ENCODE measurements around the gene DMBT1.

The DMBT1 gene

DNA sequence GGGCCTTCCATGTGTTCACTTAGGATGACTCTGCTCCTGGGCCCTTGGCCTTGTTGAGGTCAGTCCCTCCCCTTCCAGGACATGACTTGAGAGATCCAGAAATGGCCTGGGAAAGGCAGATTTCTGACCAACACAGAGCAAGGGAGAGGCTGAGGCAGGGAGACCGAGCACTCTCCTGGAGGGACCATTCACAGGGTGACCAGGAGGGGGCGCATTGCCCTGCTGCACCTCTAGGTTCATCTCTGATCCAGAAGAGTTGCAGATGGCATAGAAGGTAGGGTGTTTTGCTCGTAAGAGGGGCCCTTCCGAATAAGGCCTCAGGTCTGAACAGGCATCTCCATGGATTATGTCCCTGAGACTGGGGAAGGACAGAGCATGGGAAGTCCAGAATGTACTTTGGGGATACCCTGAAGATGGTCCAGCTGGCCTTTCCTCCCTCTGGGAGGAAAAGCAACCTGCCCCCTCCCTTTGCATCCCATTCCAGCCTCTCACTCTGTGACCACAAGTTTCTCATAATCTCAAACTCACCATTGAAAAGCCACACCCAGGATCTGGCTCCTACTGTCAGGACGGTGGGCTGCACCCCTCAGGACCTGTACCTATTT, 6.6 kb downstream of the DMBT1 start:
- Histone ChIP-seq H3K79me2 (no peaks in the 10 kb centered on the region), H2AFZ (no peak overlapping the region), H3K4me1 (peaks cover 6% of the 10 kb centered on the region), H3K36me3 (ENCODE audit: control insufficient read depth, insufficient read depth, low read length) (no peaks in the 10 kb centered on the region), H3K9ac (no peak overlapping the region), H3K27me3 (ENCODE audit: control insufficient read depth, insufficient read depth, low read length) (no peaks in the 10 kb centered on the region), H3K4me2 (ENCODE audit: low read length) (no peak overlapping the region), H3K27ac (no peak overlapping the region), H3K4me3 (ENCODE audit: low read depth, low read length) (no peak overlapping the region), H3K9me3 (ENCODE audit: control insufficient read depth, low read length) (no peaks in the 10 kb centered on the region)
- TF ChIP-seq, protein P1, sequence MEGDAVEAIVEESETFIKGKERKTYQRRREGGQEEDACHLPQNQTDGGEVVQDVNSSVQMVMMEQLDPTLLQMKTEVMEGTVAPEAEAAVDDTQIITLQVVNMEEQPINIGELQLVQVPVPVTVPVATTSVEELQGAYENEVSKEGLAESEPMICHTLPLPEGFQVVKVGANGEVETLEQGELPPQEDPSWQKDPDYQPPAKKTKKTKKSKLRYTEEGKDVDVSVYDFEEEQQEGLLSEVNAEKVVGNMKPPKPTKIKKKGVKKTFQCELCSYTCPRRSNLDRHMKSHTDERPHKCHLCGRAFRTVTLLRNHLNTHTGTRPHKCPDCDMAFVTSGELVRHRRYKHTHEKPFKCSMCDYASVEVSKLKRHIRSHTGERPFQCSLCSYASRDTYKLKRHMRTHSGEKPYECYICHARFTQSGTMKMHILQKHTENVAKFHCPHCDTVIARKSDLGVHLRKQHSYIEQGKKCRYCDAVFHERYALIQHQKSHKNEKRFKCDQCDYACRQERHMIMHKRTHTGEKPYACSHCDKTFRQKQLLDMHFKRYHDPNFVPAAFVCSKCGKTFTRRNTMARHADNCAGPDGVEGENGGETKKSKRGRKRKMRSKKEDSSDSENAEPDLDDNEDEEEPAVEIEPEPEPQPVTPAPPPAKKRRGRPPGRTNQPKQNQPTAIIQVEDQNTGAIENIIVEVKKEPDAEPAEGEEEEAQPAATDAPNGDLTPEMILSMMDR (IDR thresholded peaks at IDR 0.05), result peak; percentile 23

DNA sequence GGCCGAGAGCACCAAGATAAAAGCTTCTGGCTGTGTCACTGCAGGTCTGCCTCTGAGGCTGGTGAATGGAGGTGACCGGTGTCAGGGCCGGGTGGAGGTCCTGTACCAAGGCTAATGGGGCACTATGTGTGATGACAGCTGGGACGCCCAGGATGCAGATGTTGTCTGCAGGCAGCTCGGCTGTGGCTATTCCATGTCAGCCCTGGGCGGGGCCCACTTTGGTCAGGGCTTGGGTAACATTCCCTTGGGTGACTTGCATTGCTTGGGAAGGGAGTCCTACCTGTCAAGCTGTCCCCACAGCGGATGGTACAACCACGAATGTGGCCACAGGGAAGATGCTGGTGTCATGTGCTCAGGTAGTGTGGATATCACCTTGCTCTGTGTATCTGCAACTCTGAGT, 8.0 kb downstream of the DMBT1 start:
- H3K4me1 ChIP-seq, result peaks cover 6% of the 10 kb centered on the region
- no peak overlapping the region for H3K4me3 ChIP-seq (ENCODE audit: low read depth, low read length)
- no peak overlapping the region for H2AFZ ChIP-seq
- no peak overlapping the region for H3K9ac ChIP-seq
- no peaks in the 10 kb centered on the region for H3K36me3 ChIP-seq (ENCODE audit: control insufficient read depth, insufficient read depth, low read length)
- no peaks in the 10 kb centered on the region for H3K79me2 ChIP-seq
- no peaks in the 10 kb centered on the region for H3K27me3 ChIP-seq (ENCODE audit: control insufficient read depth, insufficient read depth, low read length)
- H3K9me3 ChIP-seq (ENCODE audit: control insufficient read depth, low read length), result no peaks in the 10 kb centered on the region
- H3K4me2 ChIP-seq (ENCODE audit: low read length), result no peak overlapping the region
- TF ChIP-seq, protein P1 (IDR thresholded peaks at IDR 0.05), result no peak
- H3K27ac ChIP-seq, result no peak overlapping the region

DNA sequence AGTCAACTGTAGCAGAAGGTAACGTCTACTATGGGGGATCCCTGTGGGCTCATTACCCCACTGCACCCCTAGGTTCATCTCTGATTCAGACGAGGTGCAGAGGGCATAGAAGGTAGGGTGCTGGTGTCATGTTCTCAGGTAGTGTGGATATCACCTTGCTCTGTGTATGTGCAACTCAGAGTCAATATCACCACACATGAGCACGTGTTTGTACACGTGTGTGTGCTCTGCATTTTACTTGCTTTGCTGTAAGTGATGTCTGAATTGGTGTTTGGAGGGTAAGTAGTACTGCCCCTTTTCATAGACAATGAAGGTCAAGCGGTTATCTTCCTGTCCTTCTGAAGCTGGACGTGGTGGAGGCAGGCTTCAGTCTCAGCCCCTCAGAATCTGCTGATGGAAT, 10.4 kb downstream of the DMBT1 start:
- H3K9me3 ChIP-seq (ENCODE audit: control insufficient read depth, low read length), result peaks cover 3% of the 10 kb centered on the region
- H3K79me2 ChIP-seq, result no peaks in the 10 kb centered on the region
- no peaks in the 10 kb centered on the region for H3K4me1 ChIP-seq
- H3K27me3 ChIP-seq (ENCODE audit: control insufficient read depth, insufficient read depth, low read length), result no peaks in the 10 kb centered on the region
- H3K4me2 ChIP-seq (ENCODE audit: low read length), result no peak overlapping the region
- H3K36me3 ChIP-seq (ENCODE audit: control insufficient read depth, insufficient read depth, low read length), result no peaks in the 10 kb centered on the region
- no peak overlapping the region for H3K27ac ChIP-seq
- H2AFZ ChIP-seq, result no peak overlapping the region
- no peak overlapping the region for H3K9ac ChIP-seq
- no peak overlapping the region for H3K4me3 ChIP-seq (ENCODE audit: low read depth, low read length)
- TF ChIP-seq, protein P1 (IDR thresholded peaks at IDR 0.05), result no peak

DNA sequence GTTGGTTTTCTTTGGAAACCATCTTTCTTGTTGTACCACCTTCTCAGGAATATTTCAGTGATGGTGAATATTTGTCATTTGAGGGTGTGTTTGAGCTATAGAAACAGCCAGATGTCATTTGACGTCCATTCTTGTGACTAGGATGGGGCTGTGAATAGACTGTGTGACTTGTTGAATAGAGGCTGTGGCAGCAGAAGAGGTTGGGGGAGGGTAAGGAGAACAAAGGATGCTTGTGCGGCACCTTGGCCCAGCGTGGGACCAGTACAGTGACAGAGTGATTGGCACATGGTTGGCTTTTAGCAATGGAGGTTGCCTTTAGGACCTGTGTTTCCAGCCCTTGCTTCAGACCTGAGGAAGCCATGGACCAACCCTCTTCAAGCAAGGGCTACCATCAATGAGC, 11.3 kb downstream of the DMBT1 start:
- H3K27ac ChIP-seq, result no peak overlapping the region
- no peak overlapping the region for H3K9ac ChIP-seq
- TF ChIP-seq, protein P1 (IDR thresholded peaks at IDR 0.05), result no peak
- no peak overlapping the region for H3K4me2 ChIP-seq (ENCODE audit: low read length)
- H3K9me3 ChIP-seq (ENCODE audit: control insufficient read depth, low read length), result peaks cover 3% of the 10 kb centered on the region
- H3K27me3 ChIP-seq (ENCODE audit: control insufficient read depth, insufficient read depth, low read length), result no peaks in the 10 kb centered on the region
- no peak overlapping the region for H3K4me3 ChIP-seq (ENCODE audit: low read depth, low read length)
- no peaks in the 10 kb centered on the region for H3K4me1 ChIP-seq
- no peaks in the 10 kb centered on the region for H3K79me2 ChIP-seq
- no peaks in the 10 kb centered on the region for H3K36me3 ChIP-seq (ENCODE audit: control insufficient read depth, insufficient read depth, low read length)
- no peak overlapping the region for H2AFZ ChIP-seq

DNA sequence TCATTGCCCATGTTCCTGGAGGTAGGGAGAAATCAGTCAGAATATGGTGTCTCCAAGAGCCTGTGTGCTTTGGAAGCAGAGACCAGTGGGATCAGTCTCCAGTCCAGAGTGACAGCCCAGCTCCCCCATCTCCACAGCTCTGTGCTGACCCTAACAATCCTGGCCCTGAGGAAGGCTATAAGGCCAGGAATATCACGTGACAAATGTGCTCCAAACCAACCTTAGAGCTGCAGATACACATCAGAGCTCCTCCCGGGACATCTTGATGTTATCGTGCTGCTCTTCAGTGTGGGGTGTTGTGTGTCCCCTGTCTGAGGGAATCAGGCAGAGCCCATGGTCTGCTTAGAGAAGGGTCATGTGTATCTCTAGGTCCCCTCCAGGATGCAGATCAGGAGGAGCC, 15.2 kb downstream of the DMBT1 start:
- Histone ChIP-seq H3K4me1 (no peaks in the 10 kb centered on the region), H3K79me2 (no peaks in the 10 kb centered on the region)
- TF ChIP-seq, protein P1 (IDR thresholded peaks at IDR 0.05), result no peak

More for the DNA sequence above, 15.2 kb downstream of the DMBT1 start:
- H3K4me3 ChIP-seq (ENCODE audit: low read depth, low read length), result no peak overlapping the region
- H3K27me3 ChIP-seq (ENCODE audit: control insufficient read depth, insufficient read depth, low read length), result no peaks in the 10 kb centered on the region
- peaks cover 3% of the 10 kb centered on the region for H3K9me3 ChIP-seq (ENCODE audit: control insufficient read depth, low read length)
- H3K36me3 ChIP-seq (ENCODE audit: control insufficient read depth, insufficient read depth, low read length), result no peaks in the 10 kb centered on the region
- H3K9ac ChIP-seq, result no peak overlapping the region
- H3K4me2 ChIP-seq (ENCODE audit: low read length), result no peak overlapping the region
- H2AFZ ChIP-seq, result no peak overlapping the region
- no peak overlapping the region for H3K27ac ChIP-seq
